ENCODE measurements around the gene GPR62. TPM values are rescaled to one million over a fixed set of nuclear protein-coding genes. Genes with fewer than 3 reads are reported as not detected.

GPR62 gene
- total RNA-seq, 1 experiment from 2014 or later: not detected

DNA sequence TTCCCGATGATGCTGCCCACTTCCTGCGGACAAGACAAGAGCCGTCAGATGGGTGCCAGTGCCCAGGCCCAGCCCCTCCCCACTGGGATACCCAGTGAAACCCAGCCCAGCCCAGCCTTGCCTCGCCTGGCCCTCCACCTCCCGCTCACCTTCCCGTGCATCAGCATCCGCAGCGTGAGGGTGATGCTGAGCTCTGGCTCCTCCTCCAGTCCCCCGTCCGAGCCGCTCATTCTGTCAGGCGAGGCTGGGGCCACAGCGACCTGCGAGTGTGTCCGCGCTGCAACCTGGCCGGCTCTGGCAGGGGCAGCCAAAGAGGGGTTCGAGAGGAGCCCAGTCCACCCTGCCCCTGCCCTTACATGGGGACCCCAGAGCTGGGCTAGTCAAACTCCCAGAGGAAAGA lies 5.8 kb downstream of the GPR62 start:
- Mint-ChIP-seq H3K27ac (ENCODE audit: low read depth, unreplicated experiment) (no peak overlapping the region), H3K36me3 (ENCODE audit: insufficient read depth, unreplicated experiment) (no peaks in the 10 kb centered on the region), H3K4me3 (ENCODE audit: unreplicated experiment) (no peak overlapping the region), H3K4me1 (ENCODE audit: insufficient read depth, unreplicated experiment) (peaks cover 10% of the 10 kb centered on the region), H3K9me3 (ENCODE audit: unreplicated experiment) (no peaks in the 10 kb centered on the region), H3K27me3 (ENCODE audit: insufficient read depth, unreplicated experiment) (no peaks in the 10 kb centered on the region)
- no TSS peak for BruUV-seq (replicated peaks)
- ChIA-PET CTCF (interaction anchor here (0.7 to 1.7 kb wide), 3 partner anchors 13 to 93 kb away, joined by 3 to 7 read pairs (median 4); partner anchors contain the start of gene ABHD14B), POLR2A (interaction anchor here (0.7 kb wide), 1 partner anchor 22 kb away, joined by 5 read pairs; no protein-coding TSS in a partner anchor)
- TF ChIP-seq CTCF (IDR thresholded peaks at IDR 0.05; ENCODE audit: unreplicated experiment): no peak
- intact Hi-C loops (cut with micrococcal nuclease): no loop called here
- DNase-seq (ENCODE audit: unreplicated experiment): no peak

DNA sequence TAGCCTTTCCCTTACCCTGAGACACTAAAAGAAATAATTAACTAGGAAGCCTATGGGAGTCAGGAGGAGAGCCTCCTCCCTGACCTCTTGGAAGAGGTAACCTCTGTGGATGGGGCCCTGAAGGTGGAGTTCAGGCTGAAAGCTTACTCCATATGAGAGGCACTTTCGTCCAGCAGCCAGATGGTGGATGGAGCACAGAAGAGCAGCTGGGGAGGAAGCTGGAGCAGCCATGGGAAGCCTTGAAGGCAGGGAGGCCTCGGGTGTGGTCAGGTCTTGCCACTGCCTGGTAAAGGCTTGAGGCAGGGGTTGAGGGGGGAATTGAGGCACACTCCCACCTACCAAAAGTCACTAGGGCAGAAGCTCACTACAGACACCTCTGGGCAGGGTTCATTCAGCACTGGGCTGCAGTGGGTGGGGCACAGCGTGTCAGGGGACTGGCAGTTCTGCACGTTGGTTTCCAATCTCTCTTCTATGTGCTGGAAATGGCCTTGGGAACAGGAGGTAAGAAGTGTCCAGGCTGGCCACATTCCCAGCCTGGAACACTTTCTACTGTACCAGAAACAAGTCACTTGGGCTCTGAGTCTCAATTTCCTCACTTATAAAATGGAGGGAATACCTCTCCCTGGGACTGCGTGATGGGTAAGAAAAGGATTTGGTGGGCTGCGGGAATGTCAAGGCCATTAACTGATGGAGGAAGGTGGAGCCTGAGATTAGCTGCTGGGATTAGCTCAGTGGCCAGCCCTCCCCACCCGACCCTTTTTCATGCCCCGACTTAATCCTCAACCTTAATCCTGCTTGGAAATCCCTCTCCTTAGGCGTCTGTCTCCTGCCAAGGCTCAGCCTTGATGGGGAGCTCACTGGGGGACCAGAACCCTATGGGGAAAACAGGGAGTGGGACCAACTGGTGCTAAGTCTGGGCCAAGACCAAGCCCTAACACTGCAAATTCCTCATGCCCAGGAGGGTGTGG lies 6.7 kb downstream of the GPR62 start:
- no TSS peak for BruUV-seq (replicated peaks)
- Mint-ChIP-seq H3K36me3 (ENCODE audit: insufficient read depth, unreplicated experiment) (no peaks in the 10 kb centered on the region), H3K27me3 (ENCODE audit: insufficient read depth, unreplicated experiment) (no peaks in the 10 kb centered on the region), H3K4me3 (ENCODE audit: unreplicated experiment) (no peak overlapping the region), H3K4me1 (ENCODE audit: insufficient read depth, unreplicated experiment) (peaks cover 10% of the 10 kb centered on the region), H3K27ac (ENCODE audit: low read depth, unreplicated experiment) (no peak overlapping the region), H3K9me3 (ENCODE audit: unreplicated experiment) (no peaks in the 10 kb centered on the region)
- intact Hi-C loops (cut with micrococcal nuclease): no loop called here
- DNase-seq (ENCODE audit: unreplicated experiment): no peak
- POLR2A ChIA-PET: interaction anchor here (0.9 kb wide), 1 partner anchor 12 kb away, joined by 4 read pairs; the partner anchor contains the start of gene ABHD14B
- CTCF ChIA-PET: interaction anchor here (0.7 to 1.7 kb wide), 4 partner anchors 12 to 92 kb away, joined by 3 to 7 read pairs (median 4); partner anchors contain the start of genes ABHD14B and RPL29
- no peak for TF ChIP-seq CTCF (IDR thresholded peaks at IDR 0.05; ENCODE audit: unreplicated experiment)

- no peak for DNase-seq (ENCODE audit: unreplicated experiment)
- intact Hi-C loops (cut with micrococcal nuclease): no loop called here
- Mint-ChIP-seq H3K27me3 (ENCODE audit: insufficient read depth, unreplicated experiment) (no peaks in the 10 kb centered on the region), H3K27ac (ENCODE audit: low read depth, unreplicated experiment) (no peak overlapping the region), H3K4me1 (ENCODE audit: insufficient read depth, unreplicated experiment) (peaks cover 10% of the 10 kb centered on the region), H3K9me3 (ENCODE audit: unreplicated experiment) (no peaks in the 10 kb centered on the region), H3K36me3 (ENCODE audit: insufficient read depth, unreplicated experiment) (peaks cover 5% of the 10 kb centered on the region), H3K4me3 (ENCODE audit: unreplicated experiment) (no peak overlapping the region)
- POLR2A ChIA-PET: interaction anchor here (0.7 kb wide), 2 partner anchors 183 to 315 kb away, joined by 3 to 4 read pairs; partner anchors contain the start of gene WDR82
- no TSS peak for BruUV-seq (replicated peaks)
- CTCF ChIA-PET: interaction anchor here (0.6 to 1.8 kb wide), 5 partner anchors 11 to 32 kb away, joined by 3 to 8 read pairs (median 3); partner anchors contain the start of genes ABHD14B, RPL29 and RRP9
- TF ChIP-seq CTCF (IDR thresholded peaks at IDR 0.05; ENCODE audit: unreplicated experiment): no peak
These were observed 7.8 kb downstream of the GPR62 start for GRCh38 chr3:51962854-51963530.

All from MCF 10A (cell line).